ENCODE data around the gene OST4.

OST4 gene

GRCh38 chr2:27051902-27052645 is 19.4 kb downstream of the OST4 start:
- DNase-seq (ENCODE audit: low read depth) = no peak

DNA sequence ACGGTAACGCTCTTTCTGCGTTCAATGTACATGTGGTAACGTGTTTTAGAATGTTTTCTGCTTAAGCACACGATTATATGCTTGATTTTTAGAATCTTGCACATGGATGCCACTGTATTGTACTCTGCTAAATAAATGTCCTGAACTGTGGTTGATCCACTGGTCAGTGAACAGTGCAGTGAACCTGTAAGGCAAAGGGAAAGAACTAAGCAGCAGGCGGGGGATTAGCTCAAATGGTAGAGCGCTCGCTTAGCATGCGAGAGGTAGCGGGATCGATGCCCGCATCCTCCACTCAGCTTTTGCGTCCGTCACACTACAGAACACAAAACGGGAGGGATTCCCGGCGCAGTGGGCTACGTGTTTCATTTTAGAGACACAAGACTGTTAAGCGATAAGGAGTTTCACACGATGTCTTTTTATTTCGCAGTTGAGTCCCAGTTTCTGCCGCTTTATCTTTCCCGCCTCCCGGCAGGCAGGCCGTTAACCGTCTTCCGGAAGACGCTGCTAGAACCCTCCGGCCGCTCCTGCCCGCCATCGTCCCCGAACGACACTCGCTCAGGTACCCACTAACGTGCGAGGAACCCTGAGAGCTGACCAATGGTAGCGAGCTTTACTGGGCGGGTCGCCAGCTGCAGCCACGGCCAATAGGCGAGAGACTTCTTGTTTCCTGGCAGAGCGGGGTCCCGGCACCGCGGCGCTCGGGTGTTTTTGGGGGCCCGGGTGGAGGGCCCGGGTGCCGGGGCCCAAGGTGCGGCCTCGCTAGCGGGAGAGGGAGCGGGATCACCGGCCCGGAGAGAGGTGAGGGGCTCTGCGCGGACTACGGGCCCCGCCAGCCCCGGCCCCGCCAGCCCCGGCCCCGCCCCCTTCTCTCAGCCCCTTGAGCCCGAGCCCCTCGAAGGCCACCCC is 20.2 kb downstream of the OST4 start, which contains the start of gene AGBL5:
Gene AGBL5, plus strand, starts transcription at position 673 of the 906 bp plus-strand sequence. CDS start 1,291 bp downstream, outside the sequence.
- DNase-seq (ENCODE audit: low read depth) = peak; percentile 84

- DNase-seq (ENCODE audit: low read depth) = no peak
Measured at GRCh38 chr2:27050281-27050995, 21.0 kb downstream of the OST4 start.

DNA sequence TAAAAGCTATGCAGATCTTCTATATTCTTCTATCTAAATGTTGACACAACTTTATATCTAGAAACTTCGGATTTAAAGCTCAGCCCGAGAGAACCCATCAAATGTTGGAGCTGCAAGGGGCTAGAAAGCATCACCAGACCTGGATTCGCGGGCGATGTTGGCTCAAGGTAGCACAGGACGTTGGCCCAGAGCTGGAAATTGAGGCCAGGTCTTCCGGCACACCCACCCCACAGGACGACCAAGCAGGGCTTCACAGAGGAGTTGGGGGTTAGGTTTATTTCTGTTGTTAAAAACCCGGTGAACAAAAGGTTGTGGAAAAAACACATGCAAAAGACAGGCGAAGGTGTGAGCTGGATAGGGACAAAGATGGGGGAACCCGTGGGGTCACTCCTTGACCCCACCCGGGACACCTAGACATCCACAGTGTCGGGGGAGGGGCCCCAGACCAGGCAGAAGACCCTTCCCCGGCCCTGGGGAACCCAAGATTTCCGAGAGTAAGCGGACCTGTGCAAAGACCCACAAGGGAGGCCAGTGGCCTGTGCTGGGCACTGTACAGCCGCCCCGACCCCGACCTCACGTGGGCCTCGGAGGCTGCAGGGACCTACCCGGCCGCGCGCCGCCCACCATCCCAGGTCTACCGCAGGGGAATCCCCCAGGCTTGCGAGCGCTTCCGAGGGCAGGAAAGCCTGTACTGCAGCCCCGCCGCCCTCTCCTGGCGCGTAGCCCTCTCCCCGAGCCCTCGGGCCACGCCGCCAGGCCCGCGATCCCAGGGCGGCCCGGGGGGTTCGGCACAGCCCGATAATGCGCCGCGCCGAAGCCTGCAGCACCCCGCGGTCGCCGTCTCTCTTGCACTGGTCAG is 21.8 kb downstream of the OST4 start:
- DNase-seq (ENCODE audit: low read depth) = no peak

GRCh38 chr2:27042985-27043634 is 28.3 kb downstream of the OST4 start:
- peak; percentile 24 for DNase-seq (ENCODE audit: low read depth)

DNA sequence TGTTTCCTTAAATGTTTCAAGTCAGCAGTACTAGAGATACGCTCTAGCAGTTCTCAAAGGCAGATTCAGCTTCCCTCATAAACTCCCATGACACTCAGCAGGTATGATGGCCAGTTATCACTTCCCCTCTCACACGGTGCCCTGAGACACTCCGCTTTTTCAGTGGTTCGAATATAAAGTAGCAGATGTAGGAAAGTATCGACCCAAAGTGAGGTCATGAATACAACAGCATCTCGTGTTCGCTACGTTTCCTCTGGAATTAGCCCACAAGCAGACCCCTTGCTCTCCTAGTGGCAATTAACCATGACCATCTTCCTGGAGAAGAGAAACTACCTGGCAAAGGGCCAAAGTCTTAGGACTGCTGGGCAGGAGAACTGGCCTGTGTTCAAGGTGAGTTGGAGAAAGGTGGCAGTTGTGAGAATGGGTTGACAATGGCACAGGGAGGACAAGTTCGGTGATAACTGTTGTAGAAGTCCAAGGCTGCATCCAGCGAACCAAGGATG is 29.2 kb downstream of the OST4 start:
- no peak for DNase-seq (ENCODE audit: low read depth)

DNA sequence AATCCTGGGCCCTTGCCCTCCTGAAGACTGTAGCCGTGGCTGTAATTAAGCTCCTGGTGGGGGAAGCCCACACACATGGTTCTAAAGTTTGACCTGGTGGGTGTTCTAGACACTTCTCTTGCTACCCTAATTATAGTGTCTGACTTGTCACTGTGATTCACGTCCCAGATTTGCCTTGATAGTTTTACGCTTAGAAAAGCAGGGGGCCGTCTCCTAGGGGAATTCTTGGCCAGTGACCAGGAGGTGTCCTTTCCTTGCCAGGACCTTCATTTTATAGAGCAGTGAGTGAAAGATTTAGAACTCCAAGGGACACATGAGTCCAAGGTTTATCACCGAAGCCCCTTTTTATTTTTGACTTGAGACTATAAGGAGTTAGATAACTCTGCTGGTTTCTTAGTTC is 29.7 kb downstream of the OST4 start:
- no peak for DNase-seq (ENCODE audit: low read depth)

GRCh38 chr2:27040282-27040681 is 31.2 kb downstream of the OST4 start:
- DNase-seq (ENCODE audit: low read depth) = no peak

DNA sequence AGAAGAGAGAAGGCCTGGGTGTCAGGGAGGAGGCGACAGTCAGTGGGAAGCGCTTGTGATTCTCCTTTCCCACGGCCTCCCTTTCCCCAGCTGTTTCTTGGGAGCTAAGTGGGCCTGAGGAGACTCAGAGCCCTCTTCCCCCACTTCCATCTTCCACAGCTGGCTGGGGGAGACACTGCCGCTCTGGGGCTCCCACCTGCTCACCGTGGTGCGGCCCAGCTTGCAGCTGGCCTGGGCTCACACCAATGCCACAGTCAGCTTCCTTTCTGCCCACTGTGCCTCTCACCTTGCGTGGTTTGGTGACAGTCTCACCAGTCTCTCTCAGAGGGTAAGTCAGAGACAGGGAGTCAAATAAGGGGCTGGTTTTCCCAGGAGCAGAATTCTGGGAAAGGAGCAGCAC is 31.6 kb downstream of the OST4 start:
- no peak for DNase-seq (ENCODE audit: low read depth)

DNA sequence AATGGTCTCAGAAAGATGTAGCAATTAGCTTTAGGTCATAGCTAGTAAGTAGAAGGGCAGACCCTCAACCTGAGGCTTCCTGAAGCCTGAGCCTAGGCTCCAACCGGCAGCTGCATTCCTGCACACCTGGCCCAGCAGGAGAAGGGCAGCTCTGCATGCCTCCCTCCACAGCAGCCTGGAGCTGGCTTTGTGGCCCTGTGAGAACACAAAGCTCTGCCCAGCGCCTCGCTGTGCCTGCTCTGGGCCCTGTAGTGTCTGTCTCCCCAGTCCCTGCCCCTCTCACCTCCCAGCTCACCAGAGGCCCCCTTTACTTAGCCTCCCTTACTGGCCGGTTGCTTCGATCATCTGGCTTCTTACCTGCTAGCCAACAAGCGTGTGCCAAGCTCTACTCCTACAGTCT is 32.0 kb downstream of the OST4 start:
- DNase-seq (ENCODE audit: low read depth) = no peak

- DNase-seq (ENCODE audit: low read depth) = no peak
Measured at GRCh38 chr2:27038631-27039339, 32.7 kb downstream of the OST4 start.

DNA sequence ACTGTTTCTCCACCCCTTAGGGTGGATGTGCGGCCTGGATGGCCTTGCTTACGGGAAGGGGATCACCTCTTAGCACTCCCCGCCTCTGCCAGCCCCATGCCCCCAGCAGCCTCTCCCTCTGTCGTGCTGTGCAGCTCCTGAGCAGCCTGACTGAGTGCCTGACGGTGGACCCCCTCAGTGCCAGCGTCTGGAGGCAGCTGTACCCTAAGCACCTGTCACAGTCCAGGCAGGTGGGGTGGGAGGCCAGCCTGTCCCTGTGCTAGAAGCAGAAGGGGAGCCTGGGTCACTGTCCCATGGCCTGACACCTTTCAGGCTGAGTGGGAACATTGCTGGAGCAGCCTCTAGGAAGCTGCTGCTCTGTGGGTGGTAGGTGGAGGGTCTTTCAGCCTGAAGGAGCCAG is 33.4 kb downstream of the OST4 start:
- no peak for DNase-seq (ENCODE audit: low read depth)

- DNase-seq (ENCODE audit: low read depth) = no peak
Measured at GRCh38 chr2:27033253-27033852, 38.1 kb downstream of the OST4 start.

DNA sequence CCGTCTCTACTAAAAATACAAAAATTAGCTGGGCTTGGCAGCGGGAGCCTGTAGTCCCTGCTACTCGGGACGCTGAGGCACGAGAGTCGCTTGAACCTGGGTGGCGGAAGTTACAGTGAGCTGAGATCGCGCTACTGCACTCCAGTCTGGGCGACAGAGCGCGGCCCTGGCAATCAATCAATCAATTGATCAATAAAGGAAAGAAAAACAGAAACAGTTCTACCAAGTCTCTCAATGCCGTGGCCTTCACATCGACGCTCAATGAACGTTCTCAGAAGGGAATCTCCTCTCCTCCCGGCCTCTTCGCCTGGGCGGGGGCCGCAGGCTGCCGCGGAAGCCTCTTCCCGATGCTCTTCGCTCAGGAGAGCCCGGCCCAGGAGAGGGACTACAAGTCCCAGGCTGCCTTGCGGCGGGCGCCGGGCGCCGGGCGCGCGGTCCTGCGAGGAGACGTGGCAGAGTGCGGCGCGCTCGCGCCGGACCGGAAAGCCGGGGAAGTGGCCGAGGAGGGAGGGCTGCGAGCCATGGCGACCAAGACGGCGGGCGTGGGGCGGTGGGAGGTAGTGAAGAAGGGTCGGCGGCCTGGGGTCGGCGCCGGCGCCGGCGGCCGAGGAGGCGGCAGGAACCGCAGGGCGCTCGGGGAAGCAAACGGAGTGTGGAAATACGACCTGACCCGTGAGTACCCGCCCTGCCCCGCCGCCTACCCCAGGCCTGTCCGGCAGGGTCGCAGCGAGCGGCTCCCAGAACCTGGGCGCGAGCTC is 38.8 kb downstream of the OST4 start, which contains the start of gene TMEM214:
Gene TMEM214, plus strand, starts transcription at position 471 of the 758 bp plus-strand sequence. Its CDS starts 51 bp downstream, at position 522.
- peak; percentile 44 for DNase-seq (ENCODE audit: low read depth)

GRCh38 chr2:27029051-27029450 is 42.4 kb downstream of the OST4 start:
- DNase-seq (ENCODE audit: low read depth) = no peak

- DNase-seq (ENCODE audit: low read depth) = no peak
Measured at GRCh38 chr2:27027211-27027651, 44.2 kb downstream of the OST4 start.

GRCh38 chr2:27025861-27026851 is 45.3 kb downstream of the OST4 start:
- DNase-seq (ENCODE audit: low read depth) = no peak
